Liver (tissue), 3 donors: Measurements from ENCODE around the gene SIK3.
"Not testable (repeated sequence)": the region's sequence is repeated elsewhere in the genome, so short reads cannot be mapped to it uniquely, and the experiment has no call there.

Experiments
- FOXA1 ChIP-seq: IDR thresholded peaks from 2 replicates; pipeline ENCODE4 v1.6.1; 2016; ENCODE audit warnings: antibody characterized with exemption
- SP1 ChIP-seq: IDR thresholded peaks from 2 replicates; pipeline ENCODE4 v1.6.1; 2018; ENCODE audit warnings: antibody characterized with exemption, mild to moderate bottlenecking
- TAF1 ChIP-seq: conservative IDR thresholded peaks from 2 replicates; pipeline ENCODE4 v1.6.1; 2016; ENCODE audit warnings: antibody characterized with exemption, mild to moderate bottlenecking
- TF ChIP-seq, protein P1 (sequence below): fragments of 150-350 bp; IDR thresholded peaks from 2 replicates; pipeline ENCODE4 v1.5.1; 2017; ENCODE audit warnings: improper control_type of control experiment, low read depth, low read length; ENCODE audit not compliant: missing input control
- donor health status: healthy.
- donor health status: healthy.

DNA sequence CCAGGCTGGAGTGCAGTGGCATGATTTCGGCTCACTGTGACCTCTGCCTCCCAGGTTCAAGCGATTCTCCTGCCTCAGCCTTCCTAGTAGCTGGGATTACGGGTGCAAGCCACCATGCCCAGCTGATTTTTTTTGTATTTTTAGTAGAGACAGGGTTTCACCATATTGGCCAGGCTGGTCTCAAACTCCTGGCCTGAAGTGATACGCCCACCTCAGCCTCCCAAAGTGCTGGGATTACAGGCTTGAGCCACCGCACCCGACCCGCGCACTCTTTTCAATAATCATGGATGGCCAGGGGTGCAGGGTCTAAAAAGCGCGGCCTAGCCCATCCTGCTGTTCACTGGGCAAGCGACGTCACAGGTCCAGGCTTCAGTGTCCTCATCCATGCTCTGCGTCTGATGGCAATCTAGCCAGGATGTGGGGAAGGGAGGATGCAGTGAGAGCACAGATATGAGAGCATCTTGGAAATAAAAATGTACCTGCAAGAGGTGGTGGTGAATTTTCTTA is 263.6 kb downstream of the SIK3 start:
- not testable (repeated sequence) for TF ChIP-seq FOXA1, TAF1
- TF ChIP-seq, protein P1, sequence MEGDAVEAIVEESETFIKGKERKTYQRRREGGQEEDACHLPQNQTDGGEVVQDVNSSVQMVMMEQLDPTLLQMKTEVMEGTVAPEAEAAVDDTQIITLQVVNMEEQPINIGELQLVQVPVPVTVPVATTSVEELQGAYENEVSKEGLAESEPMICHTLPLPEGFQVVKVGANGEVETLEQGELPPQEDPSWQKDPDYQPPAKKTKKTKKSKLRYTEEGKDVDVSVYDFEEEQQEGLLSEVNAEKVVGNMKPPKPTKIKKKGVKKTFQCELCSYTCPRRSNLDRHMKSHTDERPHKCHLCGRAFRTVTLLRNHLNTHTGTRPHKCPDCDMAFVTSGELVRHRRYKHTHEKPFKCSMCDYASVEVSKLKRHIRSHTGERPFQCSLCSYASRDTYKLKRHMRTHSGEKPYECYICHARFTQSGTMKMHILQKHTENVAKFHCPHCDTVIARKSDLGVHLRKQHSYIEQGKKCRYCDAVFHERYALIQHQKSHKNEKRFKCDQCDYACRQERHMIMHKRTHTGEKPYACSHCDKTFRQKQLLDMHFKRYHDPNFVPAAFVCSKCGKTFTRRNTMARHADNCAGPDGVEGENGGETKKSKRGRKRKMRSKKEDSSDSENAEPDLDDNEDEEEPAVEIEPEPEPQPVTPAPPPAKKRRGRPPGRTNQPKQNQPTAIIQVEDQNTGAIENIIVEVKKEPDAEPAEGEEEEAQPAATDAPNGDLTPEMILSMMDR, result not testable (repeated sequence)
- TF ChIP-seq SP1, result peak; percentile 10
